NCI-H446 treated with DMSO at 0.1 percent for 48 hours (cell line): Measurements from ENCODE around the gene FGD6.
"Not testable (repeated sequence)": the region's sequence is repeated elsewhere in the genome, so short reads cannot be mapped to it uniquely, and the experiment has no call there.

Source experiments
- DNase-seq: peaks from one replicate; lab custom pipeline; 2025; lab: John Stamatoyannopoulos, UW

Gene FGD6

GRCh38 chr12:95126076-95126475 lies 91.2 kb downstream of the FGD6 start:
- no peak for DNase-seq

- DNase-seq: no peak
These were observed 93.2 kb downstream of the FGD6 start for GRCh38 chr12:95124106-95124505.

DNA sequence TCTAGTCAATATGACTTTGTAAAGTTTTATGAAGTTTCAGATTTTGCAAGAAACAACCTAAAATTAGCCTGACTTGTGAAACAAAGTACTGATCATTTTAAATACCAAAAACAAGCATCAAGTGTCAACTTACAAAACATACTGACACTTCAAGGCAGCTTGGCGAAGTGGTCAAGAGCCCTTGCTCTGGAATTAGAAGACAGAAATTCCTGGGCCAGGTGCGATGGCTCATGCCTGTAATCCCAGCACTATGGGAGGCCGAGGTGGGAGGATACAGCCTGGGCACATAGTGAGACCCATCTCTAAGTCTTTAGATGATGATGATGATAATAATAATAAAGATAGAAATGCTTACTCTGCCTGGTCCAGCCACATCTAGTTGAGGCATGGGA lies 98.5 kb downstream of the FGD6 start:
- no peak for DNase-seq

DNA sequence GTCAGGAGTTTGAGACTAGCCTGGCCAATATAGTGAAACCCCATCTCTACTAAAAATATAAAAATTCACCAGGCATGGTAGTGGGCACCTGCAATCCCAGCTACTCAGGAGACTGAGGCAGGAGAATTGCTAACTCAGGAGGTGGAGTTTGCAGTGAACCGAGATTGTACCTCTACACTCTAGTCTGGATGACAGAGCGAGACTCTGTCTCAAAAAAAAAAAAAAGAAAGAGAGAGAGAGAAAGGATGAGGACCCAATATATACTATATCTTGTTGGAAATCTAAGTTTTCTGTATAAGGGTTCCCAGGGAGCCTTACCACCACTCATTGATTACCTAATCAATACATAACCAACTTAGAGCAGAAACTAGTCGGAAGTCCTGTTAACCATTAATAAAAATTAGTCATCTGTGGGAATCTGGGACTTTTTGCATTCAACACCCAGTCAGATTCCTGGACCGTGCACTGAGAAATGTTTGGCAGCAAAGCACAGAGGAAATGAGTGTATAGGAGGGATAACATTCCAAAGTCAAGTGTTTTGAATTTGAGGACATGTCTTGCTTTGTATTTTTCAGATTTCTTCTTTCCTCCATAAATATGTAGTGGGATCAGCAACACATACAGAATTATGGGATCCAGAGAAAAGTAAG lies 99.0 kb downstream of the FGD6 start:
- no peak for DNase-seq

- peak; percentile 50 for DNase-seq
These were observed 100.1 kb downstream of the FGD6 start for GRCh38 chr12:95117178-95117599.

- DNase-seq: no peak
These were observed 100.5 kb downstream of the FGD6 start for GRCh38 chr12:95116773-95117172.

DNA sequence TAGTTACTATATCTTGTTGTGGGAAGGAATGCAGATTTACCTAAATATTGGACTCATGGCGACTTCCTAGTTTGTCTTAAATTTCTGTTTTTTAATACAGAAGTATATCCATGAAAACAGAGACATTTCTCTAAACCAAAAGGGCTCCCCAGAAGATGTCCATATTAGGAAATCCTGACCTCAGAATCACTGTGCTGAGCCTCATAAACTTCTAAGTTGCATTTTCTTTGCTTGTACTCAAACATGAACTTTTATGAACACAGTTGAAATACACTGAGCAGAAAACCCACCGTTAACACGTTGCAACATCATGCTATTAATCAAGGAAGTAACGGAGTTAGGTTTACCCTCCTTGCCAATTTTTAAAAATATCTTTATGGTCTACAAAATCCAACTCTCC lies 100.9 kb downstream of the FGD6 start:
- no peak for DNase-seq

DNA sequence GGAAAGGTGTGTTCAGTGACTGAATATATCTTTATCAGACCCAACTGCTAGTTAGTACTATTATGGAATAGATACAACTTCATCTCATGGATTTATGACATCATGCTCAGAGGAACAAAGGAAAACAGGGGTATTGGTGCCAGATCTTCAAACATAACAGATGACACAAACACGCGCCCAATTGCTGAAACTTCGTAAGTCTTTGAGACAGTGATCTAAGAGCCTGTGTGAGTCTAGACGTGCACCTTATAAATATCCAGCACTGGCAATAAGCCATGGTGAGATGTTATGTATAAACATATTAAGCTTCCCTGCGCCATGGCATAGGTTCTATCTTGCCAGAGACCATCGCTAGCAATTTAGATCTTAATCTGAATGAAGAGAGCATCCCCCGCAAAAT lies 101.6 kb downstream of the FGD6 start:
- DNase-seq: no peak

- DNase-seq: no peak
These were observed 102.4 kb downstream of the FGD6 start for GRCh38 chr12:95114766-95115405.

DNA sequence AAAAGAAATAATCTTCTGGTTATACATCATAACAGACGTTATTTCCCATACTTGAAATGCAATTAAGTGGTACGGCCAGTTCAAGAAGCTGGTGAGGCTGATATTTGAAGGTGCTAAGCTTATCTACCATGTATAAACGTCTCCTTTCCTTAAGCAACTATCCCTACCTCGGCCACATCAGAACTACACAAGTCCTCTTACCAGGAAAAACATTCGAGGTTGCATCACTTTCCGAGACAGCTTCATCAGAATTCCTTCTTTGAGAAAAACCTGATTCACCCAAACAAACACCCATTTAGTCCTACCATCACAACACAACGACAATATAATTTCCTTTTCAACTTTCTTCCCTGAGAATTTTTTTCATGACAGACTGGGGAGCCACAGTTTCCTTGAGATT lies 109.9 kb downstream of the FGD6 start:
- no peak for DNase-seq

- DNase-seq: no peak
These were observed 111.7 kb downstream of the FGD6 start for GRCh38 chr12:95105540-95105939.

- DNase-seq: no peak
These were observed 112.3 kb downstream of the FGD6 start for GRCh38 chr12:95104919-95105452.

DNA sequence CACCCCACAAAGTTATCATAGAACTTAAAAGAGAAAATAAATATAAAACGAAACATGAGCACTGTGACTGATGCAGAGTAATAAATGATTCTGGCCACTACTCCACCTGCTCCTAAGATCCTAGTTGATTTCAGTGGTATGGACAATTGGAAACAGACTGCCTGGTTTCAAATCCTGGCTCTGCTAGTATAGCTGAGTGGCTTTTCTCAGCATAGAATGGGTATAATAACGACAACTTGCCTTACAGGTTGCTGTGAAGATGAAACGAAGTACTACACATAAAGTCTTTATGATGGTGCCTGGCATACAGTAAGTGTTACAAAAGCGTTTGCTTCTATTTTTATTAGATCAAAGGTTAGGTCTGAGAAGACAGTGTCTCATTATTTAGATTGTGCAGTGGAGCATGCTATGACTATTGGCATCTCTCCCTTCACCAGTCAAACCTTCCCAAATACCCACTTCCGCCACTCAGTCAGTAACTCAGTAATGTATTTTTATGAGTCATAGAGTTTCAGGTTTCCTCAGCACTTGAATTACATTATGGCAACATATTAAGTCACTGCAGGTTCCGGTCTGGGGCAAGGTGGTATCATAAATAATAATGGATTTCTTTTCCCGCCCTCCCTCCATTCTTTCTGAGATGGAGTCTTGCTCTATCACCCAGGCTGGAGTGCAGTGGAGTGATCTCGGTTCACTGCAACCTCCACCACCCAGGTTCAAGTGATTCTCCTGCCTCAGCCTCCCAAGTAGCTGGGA lies 114.2 kb downstream of the FGD6 start:
- peak; percentile 85 for DNase-seq

DNA sequence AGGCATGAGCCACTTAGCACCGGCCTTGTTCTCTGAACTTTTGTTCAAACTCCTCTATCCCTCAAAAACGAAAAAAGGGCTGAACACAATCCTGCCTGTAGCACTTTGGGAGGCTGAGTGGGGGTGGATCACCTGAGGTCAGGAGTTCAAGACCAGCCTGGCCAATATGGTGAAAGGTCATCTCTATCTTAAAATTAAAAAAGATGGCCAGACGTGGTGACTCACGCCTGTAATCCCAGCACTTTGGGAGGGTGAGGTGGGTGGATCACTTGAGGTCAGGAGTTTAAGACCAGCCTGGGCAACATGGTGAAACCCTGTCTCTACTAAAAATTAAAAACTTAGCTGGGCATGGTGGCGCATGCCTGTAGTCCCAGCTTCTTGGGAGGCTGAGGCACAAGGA lies 115.3 kb downstream of the FGD6 start:
- DNase-seq: not testable (repeated sequence)

DNA sequence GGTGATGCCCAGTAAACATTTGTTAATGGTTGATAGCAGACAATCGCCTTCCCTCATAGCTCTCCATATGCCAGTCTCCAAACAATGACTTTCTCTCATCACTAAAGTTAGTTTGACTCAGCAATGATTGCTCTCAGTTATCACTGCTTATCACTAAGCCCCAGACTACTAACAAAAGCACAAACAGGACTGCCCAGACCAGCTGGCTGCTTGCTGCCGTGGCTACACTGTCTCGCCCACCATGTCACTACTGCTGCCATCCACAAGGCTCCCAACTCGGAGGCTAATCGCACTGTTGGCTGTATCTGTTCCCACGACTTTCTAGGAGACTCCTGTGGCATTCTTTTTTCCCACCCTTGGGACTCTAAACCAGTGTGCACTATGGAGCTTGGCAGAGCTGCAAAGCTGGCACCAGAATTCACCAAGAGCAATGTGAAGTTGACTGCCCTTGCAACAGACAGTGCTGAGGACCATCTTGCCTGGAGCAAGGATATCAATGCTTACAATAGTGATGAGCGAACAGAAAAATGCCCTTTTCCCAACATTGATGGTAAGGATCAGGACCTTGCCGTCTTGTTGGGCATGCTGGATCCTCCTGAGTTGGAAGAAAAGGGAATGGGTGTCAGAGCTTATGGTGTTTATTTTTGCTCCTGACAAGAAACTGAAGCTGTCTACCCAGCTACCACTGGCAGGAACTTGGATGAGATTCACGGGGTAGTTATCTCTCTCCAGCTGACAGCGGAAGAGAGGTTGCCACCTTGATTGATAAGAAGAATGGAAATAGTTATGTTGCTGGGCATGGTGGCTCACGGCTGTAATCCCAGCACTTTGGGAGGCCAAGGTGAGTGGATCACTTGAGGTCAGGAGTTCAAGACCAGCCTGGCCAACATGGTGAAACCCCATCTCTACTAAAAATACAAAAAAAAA lies 116.7 kb downstream of the FGD6 start:
- DNase-seq: no peak

- no peak for DNase-seq
These were observed 117.9 kb downstream of the FGD6 start for GRCh38 chr12:95099270-95099790.

GRCh38 chr12:95096852-95097251 lies 120.4 kb downstream of the FGD6 start:
- peak; percentile 90 for DNase-seq

DNA sequence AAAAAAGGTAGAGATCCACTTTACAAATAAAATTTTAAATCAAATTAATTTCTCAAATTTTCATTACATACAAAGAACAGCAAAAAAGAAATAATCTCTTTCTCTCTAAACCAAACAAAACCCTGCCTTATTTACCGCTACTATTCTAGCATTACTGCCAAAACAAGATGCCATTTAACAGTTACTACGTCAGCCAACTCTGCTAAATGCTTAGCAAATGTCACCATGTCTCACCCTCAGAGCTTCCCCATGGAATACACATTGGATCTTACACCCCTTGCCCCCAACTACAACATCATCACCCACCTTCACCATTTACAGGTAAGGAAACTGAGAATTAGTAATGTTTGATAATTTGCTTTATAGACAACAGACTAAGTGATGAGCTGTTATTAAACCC lies 120.9 kb downstream of the FGD6 start:
- DNase-seq: peak; percentile 40

DNA sequence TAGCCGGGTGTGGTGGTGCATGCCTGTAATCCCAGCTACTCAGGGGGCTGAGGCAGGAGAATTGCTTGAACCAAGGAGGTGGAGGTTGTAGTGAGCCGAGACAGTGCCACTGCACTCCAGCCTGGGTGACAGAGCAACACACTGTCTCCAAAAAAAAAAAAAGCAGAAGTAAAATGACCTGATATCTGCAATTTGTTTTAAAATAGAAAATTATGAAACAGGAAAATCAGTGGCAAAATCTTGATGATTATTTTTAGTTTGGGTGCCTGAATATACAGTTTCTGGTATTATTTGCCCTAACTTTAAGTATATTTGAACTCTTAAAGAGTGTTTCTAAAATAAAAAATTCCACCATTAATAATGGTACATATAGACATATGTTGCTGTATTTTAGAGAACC lies 121.4 kb downstream of the FGD6 start:
- DNase-seq: not testable (repeated sequence)

- DNase-seq: no peak
These were observed 127.8 kb downstream of the FGD6 start for GRCh38 chr12:95089462-95089861.

DNA sequence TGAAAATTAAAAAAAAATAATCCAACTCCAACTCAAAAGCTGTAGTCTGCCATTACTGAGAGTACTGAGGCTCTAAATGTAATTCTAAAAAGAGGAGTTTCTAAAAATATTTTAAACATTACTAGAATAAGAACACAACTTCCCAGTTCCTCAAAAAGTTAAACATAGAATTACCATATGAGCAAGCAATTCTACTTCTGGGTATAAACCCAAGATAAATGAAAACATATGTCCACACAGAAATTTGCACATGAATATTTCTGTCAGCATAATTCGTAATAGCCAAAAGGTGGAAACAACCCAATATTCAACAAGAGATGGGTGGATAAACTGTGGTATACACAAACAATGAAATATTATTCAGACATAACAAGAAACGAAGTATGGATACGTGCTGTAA lies 128.9 kb downstream of the FGD6 start:
- no peak for DNase-seq

DNA sequence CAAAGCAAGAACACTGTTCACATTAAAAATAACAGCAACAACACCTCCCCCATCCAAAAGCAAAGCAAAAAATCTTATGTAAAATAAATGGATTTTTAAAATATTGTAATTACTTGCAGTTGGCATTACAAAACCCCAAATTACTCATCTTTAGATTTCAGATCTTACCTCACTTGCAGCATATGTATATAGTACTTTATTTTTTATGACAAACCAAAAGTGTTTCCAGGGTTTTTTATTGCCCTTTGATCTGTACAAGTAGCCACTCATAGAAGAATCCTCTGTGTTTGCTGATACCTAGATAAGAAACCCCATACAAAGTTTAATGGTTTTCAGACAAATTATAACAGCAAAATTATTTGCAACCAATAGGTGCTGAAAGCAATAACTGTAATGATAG lies 131.7 kb downstream of the FGD6 start:
- DNase-seq: no peak
